Memory B cell (primary cell): Measurements from ENCODE around the gene KIF26B.
A peak's percentile ranks its signal among the peaks of the same experiment; 100 is the strongest.

Experiments
- ATAC-seq: fragments of 150-1000 bp; cut with Tn5 transposase; 2 replicates; pipeline ENCODE4 v1.10.0; 2021; ENCODE audit warnings: low read depth, mild to moderate bottlenecking, moderate library complexity
- DNase-seq, 2 donors: peaks; one replicate each; pipeline ENCODE4 v3.0.0; 2022; ENCODE audit warnings: low spot score in 2 of 2
- H3K27ac Mint-ChIP-seq: one replicate; pipeline ENCODE4 v1.8.0; 2022; ENCODE audit warnings: mild to moderate bottlenecking, moderate library complexity, mixed read lengths
- H3K27me3 Mint-ChIP-seq: one replicate; pipeline ENCODE4 v1.8.0; 2022; ENCODE audit warnings: mixed read lengths
- H3K36me3 Mint-ChIP-seq: one replicate; pipeline ENCODE4 v1.8.0; 2022; ENCODE audit warnings: mild to moderate bottlenecking, mixed read lengths
- H3K4me1 Mint-ChIP-seq: one replicate; pipeline ENCODE4 v1.8.0; 2022; ENCODE audit warnings: mixed read lengths
- H3K4me3 Mint-ChIP-seq: one replicate; pipeline ENCODE4 v1.8.0; 2022; ENCODE audit warnings: mild to moderate bottlenecking, moderate library complexity, mixed read lengths
- H3K9me3 Mint-ChIP-seq: one replicate; pipeline ENCODE4 v1.8.0; 2022; ENCODE audit warnings: mixed read lengths

The KIF26B gene

DNA sequence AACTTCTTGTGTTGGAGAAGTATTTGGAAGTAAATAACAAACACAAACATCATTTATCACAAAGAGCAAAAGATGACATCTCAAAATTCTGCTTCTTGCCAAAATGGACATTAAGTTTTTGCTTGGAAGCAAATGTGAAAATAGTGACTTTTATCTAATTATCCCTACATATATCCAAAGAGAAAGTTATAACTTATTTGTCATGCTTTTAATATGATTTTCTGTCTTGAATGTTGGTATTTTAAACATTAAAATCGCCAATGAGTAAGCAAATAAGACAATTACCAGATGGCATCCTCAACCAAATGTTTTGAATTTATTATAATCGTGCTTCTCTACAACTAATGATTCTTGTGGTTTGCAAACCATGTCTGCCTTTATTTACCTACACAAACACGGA is 594.3 kb downstream of the KIF26B start:
- Mint-ChIP-seq H3K36me3 (peaks cover 41% of the 10 kb centered on the region), H3K4me1 (peaks cover 6% of the 10 kb centered on the region), H3K27me3 (no peaks in the 10 kb centered on the region), H3K27ac (no peak overlapping the region), H3K9me3 (peaks cover 2% of the 10 kb centered on the region), H3K4me3 (no peak overlapping the region)
- ATAC-seq: no peak
- no peak for DNase-seq

DNA sequence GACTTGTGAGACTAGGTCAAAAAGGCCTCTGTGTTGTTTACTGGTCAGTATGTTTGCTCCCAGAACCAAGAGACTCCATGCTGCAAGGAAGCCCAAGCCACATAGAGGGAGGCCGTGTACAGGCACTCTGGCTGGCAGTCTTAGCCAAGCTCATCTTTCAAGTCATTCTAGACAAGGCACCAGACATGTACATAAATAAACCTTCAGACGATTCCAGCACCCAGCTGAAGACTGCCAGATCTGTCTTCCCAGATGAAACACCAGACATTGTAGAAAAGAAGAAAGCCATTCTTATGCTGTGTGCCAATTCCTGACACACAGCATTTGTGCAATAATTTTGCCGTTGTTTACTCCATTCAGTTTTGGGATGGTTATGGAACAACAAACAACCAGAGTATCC is 595.5 kb downstream of the KIF26B start:
- no peak for ATAC-seq
- H3K4me1 Mint-ChIP-seq: peaks cover 14% of the 10 kb centered on the region
- peaks cover 2% of the 10 kb centered on the region for H3K9me3 Mint-ChIP-seq
- peaks cover 37% of the 10 kb centered on the region for H3K36me3 Mint-ChIP-seq
- H3K27me3 Mint-ChIP-seq: no peaks in the 10 kb centered on the region
- H3K27ac Mint-ChIP-seq: no peak overlapping the region
- no peak overlapping the region for H3K4me3 Mint-ChIP-seq
- DNase-seq: no peak

DNA sequence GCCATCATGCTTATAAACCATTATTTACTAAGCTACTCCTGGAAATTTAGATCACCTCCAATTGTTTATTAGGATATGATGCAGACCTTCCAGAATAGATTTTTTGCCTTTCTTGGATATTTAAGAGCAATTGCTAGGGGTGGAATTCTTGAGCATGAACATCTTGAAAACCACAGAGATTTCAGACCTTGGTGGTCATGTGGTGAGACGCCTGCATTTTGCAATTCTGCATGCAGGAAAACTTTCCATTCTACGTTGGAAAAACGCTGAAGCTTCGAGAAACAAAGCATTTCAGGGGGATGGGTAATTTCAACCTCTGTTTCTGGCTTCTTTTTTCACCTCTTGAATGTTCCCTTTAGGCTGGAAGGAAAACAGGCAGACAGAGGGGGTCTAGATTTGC is 596.3 kb downstream of the KIF26B start:
- Mint-ChIP-seq H3K4me3 (no peak overlapping the region), H3K27me3 (no peaks in the 10 kb centered on the region), H3K27ac (no peak overlapping the region), H3K4me1 (peaks cover 11% of the 10 kb centered on the region), H3K36me3 (peaks cover 35% of the 10 kb centered on the region), H3K9me3 (peaks cover 8% of the 10 kb centered on the region)
- ATAC-seq (no peak), DNase-seq (no peak)

DNA sequence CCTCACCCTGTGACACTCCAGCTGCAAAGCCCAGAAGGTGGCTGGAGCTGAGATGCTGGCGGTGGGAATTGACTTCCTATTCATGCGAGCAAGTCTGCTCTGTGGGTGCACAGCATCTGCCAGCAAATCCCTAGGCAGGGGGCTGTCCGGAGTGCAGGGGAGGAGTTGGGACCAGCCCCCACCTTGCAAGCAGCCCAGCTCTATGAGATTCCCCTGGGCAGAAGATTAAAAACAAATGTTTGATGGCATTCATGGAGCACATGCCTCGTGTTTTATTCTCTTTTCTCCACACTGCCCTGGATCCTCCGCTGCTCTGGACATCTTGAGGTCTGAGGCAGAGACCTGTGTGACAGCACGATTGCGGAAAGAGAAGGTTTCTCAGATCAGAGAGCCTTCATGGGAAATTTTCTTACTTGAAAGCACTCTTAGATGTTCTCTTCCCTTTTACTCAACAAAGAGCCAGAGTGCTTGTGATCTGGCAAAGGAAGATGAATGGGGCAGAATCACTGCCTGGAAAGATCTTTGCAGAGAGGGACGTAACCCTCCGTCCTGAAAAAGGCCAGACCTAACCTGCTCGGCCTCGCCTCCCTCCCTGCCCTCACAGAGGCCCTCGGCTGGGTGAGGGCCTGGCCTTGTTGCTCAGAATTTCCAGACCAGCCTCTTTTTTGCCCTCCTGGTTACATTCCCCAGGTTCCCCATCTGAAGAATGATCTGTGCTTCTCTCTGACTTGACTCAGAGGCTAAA is 597.1 kb downstream of the KIF26B start:
- no peak overlapping the region for H3K27ac Mint-ChIP-seq
- peaks cover 33% of the 10 kb centered on the region for H3K36me3 Mint-ChIP-seq
- peaks cover 11% of the 10 kb centered on the region for H3K4me1 Mint-ChIP-seq
- DNase-seq (no peak), ATAC-seq (no peak)
- no peak overlapping the region for H3K4me3 Mint-ChIP-seq
- H3K9me3 Mint-ChIP-seq: peaks cover 12% of the 10 kb centered on the region
- H3K27me3 Mint-ChIP-seq: no peaks in the 10 kb centered on the region

DNA sequence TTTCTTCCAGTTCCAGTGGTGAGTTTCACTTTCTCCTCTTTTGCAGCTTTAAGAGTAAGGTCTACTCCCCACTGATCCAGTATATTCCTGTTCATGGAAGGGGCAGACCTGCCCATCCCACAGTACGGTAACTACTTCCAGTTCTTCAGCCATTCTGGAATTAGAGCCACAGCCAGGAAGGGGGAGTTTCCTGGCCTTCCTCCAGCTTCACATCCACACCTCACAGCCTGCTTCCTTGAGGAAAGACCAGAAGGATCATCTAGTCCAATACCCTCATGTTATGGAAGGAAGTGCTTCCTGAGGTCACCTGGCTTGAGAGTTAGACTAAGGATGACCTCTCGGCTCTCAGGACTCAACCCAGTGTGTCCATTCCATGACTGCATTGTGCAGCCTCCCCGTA is 597.8 kb downstream of the KIF26B start:
- Mint-ChIP-seq H3K4me1 (peaks cover 11% of the 10 kb centered on the region), H3K27me3 (no peaks in the 10 kb centered on the region), H3K27ac (no peak overlapping the region), H3K4me3 (no peak overlapping the region), H3K36me3 (peaks cover 29% of the 10 kb centered on the region), H3K9me3 (peaks cover 12% of the 10 kb centered on the region)
- no peak for DNase-seq
- no peak for ATAC-seq

DNA sequence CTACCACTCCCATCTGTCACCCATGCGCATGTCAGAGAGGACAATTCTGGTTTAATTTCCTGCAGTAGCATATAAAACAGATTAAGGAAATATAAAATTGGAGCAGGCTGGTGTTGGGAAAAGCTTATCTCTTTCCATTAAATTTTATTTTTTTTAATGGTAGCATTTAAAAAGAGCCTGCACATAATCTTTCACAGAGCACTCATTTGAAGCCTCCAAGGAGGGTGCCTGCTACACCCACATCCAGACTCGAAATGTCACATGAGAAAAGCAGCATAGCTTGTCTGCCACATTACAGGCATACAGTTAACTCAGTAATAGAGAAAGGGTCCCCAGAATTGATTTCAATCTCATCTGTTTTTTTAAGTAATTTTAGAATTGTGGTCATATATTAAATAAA is 599.0 kb downstream of the KIF26B start:
- DNase-seq (no peak), ATAC-seq (no peak)
- peaks cover 11% of the 10 kb centered on the region for H3K4me1 Mint-ChIP-seq
- no peaks in the 10 kb centered on the region for H3K27me3 Mint-ChIP-seq
- no peak overlapping the region for H3K27ac Mint-ChIP-seq
- no peak overlapping the region for H3K4me3 Mint-ChIP-seq
- H3K36me3 Mint-ChIP-seq: peaks cover 25% of the 10 kb centered on the region
- peaks cover 16% of the 10 kb centered on the region for H3K9me3 Mint-ChIP-seq

DNA sequence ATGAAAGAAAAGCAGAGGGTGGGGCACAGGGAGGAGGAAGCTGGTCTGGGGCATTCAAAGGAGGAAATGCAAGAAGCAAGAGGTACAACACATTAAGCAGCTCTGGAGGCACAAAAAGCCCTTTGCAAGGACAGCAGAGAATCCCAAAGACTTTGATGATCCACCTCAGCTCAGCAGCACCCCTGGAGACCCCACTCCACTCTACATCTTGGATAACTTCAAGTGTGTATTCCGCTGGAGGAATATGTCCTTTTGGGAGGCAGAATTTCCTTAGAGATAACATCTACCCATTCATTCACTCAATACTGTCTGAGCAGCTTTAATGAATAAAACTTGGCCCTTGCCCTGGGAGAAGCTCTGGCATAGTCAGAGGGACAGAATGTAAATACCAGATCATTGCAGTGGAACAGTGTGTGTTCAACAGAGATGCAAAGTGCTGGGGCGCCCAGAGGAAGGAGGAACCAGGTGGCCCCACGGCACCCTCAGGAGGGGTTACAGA is 599.7 kb downstream of the KIF26B start:
- Mint-ChIP-seq H3K27me3 (no peaks in the 10 kb centered on the region), H3K4me1 (peaks cover 11% of the 10 kb centered on the region), H3K36me3 (peaks cover 25% of the 10 kb centered on the region), H3K9me3 (peaks cover 17% of the 10 kb centered on the region), H3K27ac (peak overlapping the region; percentile 15), H3K4me3 (peak overlapping the region; percentile 41)
- ATAC-seq (peak; percentile 59), DNase-seq (no peak)
